AG08396 (cell line): ENCODE measurements around the gene RPUSD3.
"Not testable (repeated sequence)": the region's sequence is repeated elsewhere in the genome, so short reads cannot be mapped to it uniquely, and the experiment has no call there.

Experiments
- DNase-seq: peaks from one replicate; pipeline ENCODE4 v3.0.0; 2012; ENCODE audit warnings: low spot score, mixed read lengths

Gene RPUSD3

DNA sequence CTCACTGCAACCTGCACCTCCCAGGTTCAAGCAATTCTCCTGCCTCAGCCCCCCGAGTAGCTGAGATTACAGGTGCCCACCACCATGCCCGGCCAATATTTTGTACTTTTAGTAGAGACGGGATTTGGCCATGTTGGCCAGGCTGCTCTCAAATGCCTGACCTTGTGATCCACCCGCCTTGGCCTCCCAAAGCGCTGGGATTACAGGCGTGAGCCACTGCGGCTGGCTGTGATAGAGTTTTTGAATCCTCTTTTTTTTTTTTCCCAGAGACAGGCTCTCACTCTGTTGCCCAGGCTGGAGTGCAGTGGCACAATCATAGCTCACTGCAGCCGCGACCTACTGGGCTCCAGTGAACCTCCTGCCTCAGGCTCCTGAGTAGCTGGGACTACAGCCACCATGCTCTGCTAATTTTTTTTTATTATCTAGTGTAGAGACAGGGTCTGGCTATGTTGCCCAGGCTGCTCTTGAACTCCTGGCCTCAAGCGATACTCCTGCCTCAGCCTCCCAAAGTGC, 21.4 kb upstream of the RPUSD3 start:
- not testable (repeated sequence) for DNase-seq

DNA sequence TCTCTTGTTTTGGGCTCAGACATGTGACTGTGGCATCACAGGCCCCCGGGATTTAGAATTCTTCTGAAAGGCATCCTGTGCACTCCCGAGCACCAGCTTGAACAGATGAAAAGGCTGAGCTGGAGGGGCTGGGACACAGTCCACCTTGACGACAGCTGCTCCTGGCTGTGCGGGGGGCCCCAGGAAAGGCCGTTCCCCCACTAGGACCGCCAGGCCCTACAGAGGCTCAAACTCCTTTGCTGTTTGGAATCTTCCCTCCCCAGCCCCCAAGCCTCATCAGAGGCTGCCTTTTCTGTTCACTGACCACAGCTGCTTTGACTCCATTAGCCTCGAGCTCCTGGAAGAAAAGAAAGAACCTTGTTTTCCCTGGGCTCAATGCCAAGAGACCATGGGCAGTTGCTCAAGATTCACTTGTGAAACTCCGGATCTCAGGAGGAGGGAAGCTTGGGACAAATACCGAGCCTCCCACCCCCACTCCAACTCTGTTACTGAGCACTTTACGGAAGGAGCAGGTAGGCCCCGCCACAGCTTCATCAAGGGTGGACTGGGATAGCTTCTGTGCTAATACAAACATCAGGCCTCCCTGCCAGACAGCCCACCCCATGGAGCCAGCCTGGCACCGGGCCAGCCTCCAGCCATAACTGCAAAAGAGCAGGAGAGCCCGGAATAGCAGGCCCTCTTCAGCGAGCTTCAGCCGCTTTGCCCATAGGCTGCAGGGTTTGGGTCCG, 20.6 kb upstream of the RPUSD3 start:
- DNase-seq = peak; percentile 35

DNA sequence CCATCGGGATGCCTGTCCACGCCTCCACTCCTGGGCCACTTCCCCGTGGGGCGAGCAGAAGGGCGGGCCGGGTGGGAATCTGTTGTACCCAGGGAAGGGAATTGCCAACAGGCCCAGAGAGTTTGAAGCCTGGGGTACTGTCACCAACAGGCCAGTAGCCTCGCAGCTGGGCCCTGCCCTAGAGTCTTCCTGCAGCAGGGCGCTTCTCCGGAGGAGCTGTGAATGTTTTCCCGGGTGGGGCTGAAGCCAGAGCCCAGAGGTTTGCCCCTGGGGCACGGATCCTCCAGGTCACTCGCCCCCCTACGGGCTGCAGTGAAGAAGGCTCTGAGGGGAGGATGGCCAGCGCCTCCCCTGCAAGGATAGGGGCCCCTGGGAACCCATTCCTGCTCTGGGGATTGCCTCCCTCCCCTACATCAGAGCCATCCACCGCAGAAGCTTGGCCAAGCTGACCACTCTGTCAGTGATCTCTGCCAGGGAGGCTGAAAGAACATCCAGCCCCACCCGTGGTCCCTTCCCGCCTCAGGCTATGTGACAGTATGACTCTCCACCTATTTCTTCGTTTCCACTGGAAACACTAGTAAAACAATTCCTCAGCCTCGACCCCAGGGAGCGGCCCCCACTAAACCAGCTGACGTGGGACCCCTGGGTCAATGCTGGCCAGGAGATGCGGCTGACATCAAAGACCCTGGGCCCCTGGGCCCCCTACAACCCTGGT, 19.4 kb upstream of the RPUSD3 start:
- no peak for DNase-seq

DNA sequence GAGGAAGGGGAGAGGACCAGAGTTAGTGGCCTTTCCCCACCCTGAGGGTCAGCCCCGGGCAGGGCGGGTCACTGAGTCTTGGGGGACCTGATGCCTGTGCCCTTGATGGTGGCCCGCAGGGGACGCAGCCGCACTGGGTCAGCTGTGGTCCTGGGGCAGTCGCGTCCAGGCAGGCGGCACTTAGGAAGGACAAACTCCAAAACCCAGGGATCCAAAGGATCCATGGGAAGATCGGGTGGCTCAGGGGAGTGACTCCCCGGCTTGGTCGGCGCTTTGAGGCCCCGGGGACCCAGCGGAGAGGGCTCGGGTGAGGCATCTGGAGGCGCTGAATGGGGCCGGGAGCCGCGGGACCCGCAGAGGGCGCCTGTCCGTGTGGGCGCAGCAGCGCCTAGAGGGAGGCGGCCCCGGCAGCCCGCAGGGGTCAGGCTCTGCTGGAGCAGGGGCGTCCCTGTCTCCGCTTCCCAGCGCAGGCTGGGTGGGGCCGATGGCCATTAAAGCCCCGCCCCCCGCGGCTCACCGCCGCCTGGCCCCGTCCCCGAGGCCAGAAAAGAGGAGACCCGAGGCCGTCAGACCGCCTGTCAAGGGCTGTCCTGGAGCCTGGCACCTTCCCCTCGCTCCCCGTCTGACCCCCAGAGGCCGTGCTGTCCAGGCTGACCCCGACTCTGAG, 18.7 kb upstream of the RPUSD3 start:
- peak; percentile 80 for DNase-seq

DNA sequence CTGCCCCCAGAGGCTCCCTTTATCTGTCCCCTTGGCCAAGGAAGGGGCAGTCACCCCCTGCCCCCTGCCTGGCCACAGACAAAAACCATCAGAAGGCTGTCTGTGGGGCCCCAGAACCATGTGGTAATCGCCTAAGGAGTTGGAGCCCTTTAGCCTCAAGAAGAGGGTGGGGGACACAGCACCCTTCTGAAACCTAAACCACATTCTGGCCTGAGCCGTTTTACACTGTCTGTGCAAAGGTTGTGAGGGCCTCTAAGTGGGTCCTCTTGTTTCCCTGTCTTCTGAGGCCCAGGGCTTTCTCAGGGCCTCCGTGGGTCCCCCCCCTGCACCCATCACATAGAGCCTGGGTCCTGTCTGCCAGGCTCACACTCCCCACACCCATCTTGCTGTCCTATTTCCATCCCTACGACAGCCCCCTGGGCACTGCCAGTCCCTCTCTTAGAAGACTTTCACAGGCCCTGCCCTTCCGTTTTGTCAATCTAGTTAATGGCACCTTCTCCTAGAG, 17.9 kb upstream of the RPUSD3 start:
- DNase-seq = no peak

DNA sequence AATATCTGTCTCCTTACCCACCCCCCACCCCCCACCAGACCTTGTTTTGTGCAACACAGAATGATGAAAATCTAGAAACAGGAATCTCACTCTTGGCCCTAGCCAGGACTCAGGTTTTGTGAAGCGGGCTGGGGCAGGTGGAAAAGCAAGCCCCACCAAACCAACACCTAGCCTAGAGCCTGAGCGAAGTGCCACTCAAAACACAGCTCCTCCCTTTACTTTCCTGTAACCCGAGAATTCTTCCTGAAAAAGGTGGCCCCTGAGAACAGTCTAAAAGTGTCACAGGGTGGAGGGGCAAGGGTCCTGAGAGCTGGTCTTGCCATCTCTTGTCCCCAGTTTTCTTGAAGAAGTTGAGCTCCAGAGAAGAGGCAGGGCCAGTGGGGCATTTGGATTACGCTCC, 17.4 kb upstream of the RPUSD3 start:
- no peak for DNase-seq

DNA sequence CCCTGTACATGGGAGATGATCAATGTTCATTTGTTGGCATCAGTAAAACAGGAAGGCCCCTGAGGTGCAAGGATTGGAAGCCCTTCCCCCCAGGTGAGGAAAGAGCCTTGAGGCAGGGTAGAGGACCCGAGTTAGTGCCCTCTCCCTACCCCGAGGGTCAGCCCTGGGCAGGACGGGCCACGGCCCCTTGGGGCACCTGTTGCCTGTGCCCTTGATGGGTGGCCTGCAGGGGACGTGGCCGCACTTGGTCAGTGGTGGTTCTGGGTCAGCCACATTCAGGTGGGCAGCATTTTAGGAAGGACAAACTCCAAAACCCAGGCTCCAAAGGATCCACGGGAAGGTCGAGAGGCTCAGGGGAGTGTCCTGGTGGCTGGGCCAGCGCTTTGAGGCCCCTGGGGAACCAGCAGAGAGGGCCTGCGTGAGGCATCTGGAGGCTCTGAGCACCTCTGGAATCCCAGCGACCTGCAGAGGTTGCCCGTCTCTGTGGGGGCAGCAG, 15.8 kb upstream of the RPUSD3 start:
- DNase-seq = no peak

DNA sequence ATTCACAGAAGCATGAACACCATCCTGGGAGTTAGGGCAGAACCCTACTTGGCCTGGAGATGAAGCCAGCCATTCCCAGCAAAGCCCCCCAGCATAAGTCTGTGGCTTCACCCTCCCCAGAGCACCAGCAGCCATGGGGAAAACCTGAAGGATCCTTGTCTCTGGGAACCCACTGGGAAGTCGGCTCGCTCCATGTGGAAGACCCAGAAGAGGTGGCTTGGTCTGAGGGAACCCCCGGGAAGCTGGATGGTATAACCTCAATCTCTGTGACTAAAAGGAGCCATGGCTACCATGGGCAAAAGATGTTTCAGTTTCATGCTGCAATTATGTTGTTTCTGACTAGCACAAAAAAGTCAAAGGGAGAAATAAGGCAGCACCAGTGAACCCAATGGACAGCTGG, 11.8 kb upstream of the RPUSD3 start:
- DNase-seq = no peak

DNA sequence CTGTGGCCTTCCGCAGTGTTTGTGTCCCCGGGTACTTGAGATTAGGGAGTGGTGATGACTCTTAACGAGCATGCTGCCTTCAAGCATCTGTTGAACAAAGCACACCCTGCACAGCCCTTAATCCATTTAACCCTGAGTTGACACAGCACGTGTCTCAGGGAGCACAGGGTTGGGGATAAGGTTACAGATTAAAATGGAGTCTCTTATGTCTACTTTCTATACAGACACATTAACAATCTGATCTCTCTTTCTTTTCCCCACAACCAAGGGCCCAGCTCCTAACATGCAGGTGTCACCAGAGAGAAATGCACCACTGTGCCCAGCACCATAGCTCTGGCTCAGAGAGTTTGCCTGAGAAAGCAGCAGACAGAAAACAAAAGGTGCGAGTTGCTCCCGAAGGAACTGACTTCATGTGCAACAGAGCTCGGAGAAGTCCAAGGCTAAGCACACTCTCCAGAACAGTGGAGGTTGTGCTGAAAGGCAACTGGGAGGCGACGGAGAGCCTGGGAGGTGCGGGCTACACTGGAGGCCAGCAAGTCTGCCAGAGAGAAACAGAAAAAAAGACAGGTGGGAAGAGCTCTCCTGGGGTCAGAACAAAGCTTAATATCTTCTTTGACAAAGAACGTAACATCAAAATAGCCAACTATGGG, 10.6 kb upstream of the RPUSD3 start:
- DNase-seq = not testable (repeated sequence)

DNA sequence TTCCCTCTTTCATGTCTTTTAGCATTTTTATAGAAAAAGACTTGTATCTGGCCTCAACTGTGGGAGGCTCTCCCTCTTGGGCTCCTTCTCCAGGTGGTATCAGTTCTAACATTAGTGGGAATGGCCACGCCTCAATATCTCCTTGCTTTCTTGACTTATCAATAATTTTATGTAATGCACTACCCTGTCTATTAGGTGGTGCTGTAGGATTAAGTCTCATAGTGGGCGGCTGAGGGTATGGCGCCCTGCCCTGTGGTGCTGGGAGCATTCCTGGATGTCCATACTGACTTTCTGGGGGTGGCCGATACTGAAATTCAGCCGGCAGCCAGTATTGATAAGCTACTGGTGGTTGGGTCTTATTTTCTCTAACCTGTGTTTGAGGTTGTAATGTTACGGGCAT, 8.7 kb upstream of the RPUSD3 start:
- no peak for DNase-seq

DNA sequence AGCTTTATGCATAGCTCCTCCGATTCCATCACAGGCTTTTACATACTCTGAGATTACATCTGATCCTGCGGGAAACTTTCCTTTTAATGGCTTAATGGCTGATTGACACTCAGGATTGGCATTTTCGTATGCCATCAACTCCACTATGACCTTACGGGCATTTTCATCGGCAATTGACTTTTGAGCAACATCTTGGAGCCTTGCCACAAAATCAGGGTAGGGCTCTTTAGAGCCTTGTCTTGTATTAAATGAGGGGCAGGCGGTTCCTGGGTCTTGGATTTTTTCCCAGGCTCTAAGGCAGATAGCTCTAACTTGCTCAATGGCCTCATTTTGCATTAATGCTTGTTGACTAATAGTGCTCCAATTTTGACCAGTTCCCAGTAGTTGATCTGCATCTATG, 8.1 kb upstream of the RPUSD3 start:
- not testable (repeated sequence) for DNase-seq

DNA sequence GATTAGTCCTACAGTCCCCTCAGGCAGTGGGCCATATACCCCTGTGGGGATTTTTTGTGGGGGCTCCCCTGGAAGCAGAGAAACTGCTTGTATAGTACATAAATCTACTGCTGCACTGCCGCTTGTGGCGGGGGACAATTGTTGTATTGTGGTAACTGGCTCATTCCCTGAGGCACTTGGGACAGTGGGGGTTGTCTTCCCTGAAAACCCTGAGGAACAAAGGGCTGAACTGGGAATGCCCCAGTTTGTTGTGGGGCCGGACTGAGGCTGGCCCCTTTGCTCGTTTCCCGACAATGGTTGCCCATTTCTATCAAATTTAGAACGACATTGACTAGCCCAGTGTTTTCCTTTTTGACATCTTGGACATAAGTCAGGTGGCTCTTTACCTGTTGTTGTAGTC, 7.6 kb upstream of the RPUSD3 start:
- DNase-seq = not testable (repeated sequence)

DNA sequence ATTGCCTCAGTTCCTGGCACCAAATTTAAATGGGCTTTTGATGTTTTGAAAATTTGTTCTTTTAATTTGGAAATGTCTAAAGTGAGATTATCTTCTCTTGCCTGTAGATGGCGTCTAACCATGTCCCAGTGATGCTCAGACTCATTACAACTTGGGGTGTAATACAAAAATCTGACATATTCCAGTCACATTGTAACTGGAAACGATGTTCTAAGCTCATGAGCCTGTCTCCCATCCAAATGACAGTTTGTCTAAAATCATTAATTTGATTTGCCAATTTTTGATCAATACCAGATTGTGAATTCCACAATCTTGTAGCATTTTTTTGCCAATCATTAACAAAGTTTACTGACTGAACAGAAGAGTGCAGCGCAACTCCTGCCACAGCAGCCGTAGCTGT, 5.1 kb upstream of the RPUSD3 start:
- not testable (repeated sequence) for DNase-seq

DNA sequence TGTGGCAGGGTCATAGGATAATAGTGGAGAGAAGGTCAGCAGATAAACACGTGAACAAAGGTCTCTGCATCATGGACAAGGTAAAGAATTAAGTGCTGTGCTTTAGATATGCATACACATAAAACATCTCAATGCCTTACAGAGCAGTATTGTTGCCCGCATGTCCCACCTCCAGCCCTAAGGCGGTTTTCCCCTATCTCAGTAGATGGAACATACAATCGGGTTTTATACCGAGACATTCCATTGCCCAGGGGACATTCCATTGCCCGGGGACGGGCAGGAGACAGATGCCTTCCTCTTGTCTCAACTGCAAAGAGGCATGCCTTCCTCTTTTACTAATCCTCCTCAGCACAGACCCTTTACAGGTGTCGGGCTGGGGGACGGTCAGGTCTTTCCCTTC, 4.1 kb upstream of the RPUSD3 start:
- DNase-seq = not testable (repeated sequence)

DNA sequence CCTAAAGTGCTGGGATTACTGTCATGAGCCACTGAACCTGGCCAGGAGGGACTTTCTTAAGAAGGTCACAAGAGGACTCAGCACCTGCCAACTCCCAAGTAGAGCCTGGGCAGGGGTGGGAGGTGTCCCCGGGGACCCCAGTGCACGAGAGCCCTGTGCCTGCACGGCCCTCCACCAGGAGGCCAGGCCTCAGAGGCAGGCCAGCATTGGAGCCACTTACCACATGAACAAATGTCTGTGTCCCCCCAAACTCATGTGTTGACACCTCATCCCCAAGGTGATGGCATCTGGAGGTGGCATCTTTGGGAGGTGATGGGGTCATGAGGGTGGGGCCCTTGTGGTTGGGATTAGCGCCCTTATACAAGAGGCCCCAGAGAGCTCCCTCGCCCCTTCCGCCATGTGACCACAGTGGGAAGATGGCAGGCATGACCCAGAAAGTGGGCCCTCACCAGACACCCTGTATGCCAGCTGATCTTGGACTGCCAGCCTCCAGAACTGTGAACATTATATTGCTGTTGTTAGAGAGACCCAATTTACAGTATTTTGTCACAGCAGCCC, 3.2 kb upstream of the RPUSD3 start:
- no peak for DNase-seq

DNA sequence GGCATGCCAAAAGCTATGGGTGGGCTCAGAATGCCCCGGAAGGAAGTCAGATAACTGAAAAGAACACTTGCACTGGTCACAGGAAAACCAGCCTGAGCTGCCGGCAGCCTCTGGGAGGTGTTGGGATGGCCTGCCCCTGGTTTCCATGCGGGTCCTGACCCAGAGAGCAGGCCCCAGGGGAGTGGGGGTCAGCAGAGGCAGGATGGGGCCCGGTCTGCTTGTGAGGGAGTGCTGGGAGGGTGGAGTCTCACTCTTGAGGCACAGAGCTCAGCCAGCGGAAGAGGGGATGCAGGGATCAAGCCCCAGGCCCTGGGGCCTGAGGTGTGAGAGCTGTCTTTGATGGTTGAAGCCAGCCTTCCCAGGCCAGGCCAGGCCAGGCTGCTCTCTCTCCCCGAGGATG, 2.4 kb upstream of the RPUSD3 start:
- DNase-seq = no peak

DNA sequence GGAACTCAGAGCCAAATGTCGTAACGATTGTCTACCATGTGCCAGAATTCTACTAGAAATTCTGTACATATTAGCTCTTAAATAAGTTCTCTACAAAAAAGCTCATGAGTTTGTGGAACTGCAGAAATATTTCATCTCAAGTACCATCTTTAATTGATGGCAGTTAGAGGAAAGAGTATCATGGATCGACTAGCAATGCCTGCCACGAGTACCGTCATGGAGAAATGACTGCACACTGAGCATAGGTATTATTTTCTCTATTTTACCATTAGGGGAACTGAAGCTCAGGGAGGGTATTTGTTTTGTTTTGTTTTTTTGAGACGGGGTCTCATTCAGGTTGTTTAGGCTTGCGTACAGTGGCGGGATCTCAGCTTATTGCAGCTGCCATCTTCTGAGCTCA, 2.8 kb downstream of the RPUSD3 start:
- DNase-seq = no peak

DNA sequence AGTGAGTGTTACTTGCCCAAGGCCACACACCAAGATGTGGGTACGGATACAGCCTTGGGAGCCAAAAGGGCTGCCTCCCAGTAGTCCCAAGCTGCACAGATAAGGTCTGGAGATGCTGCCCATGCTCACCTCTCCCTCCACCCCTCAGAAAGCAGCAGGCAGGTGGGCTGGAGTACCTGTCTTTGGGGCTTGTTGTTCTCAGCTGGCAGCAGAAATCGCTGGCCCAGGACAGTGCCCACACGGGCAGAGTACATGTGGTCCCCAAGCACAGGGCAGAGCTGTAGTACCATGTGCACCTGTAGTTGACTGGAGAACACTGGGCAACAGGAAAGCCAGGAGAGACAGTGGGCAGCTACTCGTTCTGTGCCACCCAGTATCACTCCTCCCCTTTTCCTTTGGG, 5.0 kb downstream of the RPUSD3 start:
- DNase-seq = no peak

DNA sequence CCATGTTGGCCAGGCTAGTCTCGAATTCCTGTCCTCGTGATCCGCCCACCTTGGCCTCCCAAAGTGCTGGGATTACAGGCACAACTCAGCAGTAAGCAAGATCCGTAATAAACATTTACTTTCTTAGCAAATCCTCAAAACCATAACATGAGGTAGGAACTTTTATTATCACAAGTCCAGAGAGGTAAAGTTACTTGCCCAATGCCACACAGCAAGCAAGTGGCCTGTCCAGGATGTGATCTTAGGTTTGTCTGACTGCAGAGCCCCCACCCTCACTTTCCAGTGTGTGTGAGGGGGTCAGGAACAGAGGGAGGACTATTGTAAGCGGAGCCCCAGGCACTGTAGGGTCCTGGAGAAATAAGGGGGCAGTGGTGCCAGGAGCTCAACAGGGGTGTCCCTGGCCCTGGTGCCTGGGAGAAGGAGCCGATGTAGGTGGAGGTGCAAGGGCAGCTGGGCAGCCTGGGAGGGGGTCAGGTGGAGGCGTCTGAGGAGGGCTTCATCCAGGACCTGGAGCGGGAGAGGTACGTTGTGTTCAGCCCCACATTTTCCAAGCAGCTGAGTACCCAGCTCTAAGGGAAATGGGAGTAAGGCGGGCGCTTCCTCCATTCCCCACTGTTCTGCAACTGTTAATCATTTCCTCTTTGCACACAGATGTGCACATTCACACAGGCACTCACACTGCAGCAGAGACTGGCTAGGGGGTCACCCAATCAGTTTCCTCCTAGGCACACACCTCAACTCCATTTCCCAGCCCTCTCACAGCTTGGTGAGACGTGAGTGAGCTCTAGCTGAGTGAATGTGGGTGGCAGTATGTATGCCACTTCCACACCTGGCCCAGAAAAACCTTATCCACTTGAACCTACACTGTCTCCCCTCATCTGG, 5.9 kb downstream of the RPUSD3 start:
- no peak for DNase-seq

DNA sequence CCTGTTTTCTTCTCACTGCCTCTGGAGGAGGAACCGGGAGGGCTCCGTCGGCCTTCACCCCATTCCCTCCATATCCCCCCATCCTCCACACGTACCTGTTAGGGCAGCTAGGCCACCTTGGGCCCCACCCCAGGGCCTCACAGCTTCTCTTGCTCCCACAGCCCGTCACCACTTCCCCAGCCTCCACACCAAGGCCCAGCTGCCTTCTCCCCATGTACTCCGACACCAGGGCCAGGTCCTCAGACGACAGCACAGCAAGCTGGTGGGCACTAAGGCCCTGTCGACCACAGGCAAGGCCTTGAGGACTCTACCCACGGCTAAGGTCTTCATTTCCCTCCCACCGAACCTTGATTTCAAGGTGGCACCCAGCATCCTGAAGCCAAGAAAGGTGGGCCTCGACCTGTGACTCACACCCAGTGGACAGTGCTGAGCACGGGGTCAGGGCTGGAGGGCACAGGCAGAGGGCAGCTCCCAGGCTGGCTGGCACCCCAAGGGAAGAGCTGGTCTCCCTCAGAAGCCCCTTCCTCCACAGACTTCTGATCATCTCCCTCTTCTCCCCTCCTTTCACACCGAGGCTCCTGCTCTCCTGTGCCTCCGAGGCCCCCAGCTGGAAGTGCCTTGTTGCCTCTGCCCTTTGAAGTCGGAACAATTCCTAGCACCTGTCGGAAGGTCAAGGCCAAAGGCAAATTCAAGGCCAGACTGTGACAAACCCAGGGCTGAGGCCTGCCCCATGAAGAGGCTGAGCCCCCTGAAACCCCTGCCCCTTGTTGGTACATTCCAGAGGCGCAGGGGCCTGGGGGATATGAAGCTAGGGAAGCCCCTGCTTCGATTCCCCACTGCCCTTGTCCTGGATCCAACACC, 9.1 kb downstream of the RPUSD3 start:
- DNase-seq = no peak
